GM04504 (cell line): ENCODE results near the gene HOXA7.

ENCODE experiments used
- DNase-seq: peaks from one replicate; pipeline ENCODE4 v3.0.0-alpha.2; 2012; ENCODE audit warnings: low read depth

The HOXA7 gene

DNA sequence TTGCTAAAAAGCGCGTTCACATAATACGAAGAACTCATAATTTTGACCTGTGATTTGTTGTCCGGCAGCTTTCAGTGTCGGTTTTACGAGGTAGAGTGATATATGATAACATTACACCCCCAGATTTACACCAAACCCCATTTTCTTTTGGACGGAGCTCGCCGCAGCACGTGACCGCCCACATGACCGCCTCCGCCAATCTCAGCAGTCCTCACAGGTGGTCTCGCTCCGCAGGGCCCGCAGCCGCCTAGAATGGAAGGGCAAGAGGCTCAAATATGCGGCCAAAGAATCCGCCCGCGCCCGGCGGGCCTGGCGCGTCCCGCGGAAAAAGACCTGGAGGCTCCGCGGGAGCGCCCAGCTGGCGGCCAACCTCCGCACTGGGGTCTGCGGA lies at the start of gene HOXA7:
Gene HOXA7, minus strand, starts transcription at position 168 of the 391 bp plus-strand sequence. Its CDS starts 130 bp downstream, at position 38.
- DNase-seq, result peak; percentile 30

DNA sequence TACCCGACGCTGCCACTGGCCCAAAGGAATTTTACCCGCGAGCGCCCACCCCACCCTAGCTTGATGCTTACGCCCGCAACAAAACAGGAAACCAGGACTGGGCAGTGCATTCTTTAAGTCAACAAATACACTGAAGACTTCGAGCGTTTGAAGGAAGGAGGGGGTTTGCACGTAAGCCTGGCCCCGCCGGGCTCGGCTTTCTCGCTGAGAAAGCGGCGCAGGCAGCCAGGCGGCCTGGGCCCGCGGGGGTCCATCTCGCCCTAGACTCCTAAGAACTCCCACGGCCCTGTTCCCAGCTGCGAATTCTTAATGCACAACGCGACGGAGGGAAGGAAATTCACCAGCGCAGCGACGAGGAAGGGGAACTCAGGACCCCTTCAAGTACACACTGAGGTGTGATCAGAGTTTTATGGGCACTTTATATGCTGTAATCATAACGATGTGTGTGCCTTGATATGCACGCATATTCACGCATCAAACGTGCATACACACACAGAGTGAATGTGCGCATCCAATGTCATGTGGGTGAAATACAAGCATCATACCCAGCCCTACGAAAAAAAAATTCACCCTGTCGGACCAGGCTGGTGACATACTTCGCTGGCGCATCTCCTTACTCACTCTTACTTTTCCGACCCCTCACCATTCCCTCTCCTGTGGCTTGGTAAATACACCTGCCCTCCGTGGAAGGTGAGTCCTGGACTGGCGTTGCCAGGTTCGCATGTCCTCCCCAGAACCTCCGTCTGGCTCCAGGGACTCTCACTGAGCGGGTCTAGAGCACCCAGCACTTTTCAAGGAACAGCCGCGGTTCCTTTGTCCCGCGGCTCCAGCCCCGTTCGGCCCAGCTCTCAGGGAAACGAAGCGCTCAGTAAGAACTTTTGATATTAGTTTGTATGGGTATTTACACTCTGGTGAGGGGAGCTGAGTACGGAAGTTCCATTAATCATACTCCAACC lies 49.1 kb upstream of the HOXA7 start:
- DNase-seq, result no peak

DNA sequence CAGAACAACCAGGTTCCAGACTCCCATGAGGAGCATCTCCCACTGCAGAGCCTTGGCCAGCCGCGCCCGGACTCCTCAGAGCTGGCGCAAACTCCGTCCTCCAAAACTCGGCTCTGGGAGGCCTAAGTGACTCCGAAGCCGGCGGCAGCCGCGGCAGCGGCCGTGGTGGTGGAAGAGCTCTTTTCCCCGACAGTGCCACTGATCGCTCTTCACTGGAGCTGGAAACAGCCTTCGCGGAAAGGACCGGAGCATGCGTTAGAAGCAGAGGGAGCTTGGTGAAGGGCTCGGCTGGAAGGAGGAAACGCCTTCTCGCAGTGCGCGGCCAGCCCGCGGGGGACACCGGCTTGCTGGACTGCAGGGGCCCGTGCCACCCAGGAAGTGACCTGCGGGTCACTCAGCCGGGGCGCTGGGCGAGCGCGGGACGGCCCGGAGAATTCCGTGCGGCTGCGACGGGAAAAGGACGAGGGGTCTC lies 48.4 kb upstream of the HOXA7 start:
- no peak for DNase-seq

DNA sequence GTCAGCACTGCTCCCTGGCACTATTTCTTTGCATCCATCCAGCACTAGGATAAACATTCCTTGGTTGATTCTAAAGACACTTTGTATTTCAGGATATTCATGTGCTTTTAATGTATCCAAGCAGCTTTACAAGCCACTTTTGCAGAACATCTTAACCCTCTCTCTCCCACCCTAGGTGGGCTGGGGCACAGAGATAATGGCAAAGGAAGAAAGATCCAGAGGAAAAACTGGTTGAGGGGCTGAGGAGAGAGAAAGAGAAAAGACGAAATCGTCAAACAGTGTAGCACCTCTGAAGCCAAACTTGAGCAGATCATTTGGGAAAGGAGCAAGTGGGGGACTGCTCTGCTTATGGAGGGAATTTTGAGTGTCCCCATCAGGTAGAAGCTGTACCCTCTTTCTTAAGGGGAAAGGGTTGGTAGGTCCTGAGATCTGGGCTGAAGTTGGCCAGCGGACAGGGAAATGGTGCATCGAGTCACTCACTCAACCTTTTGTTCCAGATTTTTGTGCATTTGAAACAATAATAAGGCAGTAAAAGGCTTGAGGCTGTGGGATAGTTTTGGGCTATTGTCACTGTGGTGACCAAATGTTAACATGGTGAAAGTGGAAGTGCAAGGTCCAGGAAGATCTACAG lies 47.6 kb upstream of the HOXA7 start:
- DNase-seq, result no peak

DNA sequence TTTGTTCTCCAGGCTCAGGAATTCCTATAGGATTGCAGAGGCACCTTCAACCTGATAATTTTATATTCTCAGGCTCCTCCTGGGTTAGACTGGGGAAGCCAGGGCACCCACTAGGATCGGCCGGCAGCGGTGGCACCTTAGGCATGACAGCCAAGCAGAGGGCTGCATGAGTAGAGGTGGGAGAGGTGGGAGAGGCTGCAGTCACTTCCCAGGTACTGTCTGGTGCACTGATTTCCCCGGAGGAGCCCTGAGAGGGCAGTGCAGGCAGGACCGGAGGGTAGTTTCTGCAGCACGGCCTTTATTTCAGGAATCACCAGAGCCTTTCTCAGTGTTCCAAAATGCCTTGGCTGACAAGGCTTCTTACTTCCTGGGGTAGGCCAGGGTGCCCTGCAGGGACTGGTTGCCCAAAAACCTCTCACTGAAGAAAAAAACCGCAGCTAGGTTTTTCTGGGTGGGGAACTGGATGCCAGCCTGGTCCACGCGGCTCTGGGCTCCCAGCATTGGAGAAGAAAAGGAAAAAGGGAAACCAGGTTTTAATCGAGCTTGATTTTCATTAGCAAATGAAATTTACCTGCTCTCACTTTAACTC lies 47.0 kb upstream of the HOXA7 start:
- no peak for DNase-seq

DNA sequence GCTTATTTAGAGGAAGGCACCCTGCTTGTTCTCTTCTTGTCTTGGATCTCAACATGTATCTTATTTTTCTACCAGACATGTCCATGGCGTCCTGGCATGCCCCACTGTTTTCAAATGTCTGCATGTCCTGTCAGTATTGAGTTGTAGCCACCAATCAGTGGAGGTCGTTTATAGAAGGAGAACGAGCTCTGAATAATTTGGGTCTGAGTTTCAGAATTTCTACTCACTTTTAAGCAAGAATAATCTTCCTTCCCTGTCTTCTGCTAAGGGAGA lies 46.3 kb upstream of the HOXA7 start:
- DNase-seq, result no peak

DNA sequence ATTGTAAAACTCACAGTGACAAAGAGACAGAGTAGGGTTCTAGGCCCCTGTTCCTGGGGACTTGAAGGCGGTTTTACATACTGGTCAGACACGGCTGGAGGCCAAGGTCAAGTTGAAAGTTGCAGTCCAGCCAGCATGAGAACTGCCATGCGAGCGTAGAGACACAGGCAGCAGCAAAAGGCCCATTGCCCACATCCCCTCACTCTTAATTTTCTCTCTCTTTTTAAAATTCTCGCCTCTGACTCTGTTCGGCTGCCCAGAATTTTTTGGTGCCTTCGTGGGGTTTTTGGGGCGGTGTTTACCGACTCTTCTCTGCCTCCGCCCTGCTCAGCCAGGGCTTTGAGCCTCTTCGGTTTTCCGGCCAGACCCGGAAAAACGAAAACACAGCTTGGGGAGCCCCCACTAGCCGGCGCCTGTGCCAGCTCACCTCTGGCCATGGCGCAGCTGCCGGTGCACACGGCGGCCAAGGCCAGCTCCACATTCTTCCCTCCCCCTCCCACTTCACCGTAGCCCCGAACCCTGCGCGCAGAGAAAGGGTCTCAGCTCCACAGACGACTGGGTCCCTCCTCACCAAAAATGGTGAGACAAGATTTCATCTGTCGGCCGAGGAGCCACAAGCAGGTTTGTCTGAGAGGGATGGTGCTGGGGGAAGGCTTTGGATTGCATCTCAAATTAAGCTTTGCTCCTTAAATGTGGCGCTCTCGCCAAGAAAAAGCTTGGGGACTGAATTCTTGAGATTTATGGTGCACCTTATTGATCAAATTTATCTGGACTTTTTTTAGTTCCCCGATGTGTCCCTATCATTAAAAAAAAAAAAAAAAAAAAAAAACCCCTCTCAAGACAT lies 45.8 kb upstream of the HOXA7 start:
- no peak for DNase-seq

DNA sequence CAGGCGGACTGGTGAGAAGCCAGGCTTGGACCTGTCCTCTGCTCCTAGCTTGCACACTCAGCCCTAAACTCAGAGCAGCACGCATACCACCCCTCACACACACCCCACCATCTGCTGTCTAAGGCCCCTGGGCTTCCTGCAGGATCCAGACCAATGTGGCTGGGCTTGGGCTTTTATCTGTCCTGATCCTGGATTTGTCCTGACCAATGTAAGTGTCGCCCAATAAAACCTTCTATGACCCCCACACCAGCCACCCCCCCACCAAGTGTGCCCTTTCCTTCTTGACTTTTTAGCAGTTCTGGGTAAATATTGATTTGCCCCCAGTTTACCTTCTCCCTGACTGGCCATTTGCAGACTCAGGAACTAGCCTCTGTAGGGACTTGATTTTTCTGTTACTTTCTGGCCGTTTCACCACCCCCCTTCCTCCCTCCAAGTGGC lies 45.1 kb upstream of the HOXA7 start:
- DNase-seq, result no peak

DNA sequence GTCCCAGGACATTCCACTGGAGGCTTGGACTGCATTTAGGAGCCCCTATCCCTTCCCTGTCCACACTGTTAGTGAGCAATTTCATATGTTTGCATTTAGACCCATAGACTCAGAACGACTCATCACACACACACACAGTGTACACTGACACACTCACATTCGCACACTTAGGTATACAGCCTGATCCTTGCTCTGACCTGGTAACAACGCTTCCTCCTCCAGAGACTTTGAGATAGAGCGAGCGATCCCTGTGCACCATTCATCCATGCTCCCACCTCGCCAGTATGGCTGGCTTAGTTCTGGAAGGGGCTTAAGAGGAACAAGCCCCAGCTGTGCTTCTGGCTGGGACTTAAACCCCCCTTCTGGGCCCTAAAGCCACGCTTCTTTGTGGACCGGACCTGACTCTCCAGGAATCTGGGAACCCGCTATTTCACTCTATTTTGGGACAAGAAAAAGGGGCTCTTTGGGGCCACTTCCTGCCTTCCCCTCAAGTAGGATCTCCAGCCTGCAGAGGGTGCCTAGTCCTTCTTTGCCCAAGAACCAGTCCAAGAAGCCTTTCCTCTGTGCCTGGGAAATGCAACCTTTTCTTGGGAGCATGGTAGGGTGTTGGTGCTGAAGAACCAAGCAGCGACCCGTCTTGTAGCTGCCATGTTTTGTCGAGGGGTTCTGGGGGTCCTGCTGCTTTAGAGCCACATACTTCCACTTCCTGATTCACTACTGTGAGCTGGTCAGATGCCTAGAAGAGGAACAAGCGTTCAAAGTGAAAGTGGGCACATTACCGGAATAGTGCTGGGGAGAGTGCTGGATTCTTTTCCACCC lies 44.5 kb upstream of the HOXA7 start:
- no peak for DNase-seq

DNA sequence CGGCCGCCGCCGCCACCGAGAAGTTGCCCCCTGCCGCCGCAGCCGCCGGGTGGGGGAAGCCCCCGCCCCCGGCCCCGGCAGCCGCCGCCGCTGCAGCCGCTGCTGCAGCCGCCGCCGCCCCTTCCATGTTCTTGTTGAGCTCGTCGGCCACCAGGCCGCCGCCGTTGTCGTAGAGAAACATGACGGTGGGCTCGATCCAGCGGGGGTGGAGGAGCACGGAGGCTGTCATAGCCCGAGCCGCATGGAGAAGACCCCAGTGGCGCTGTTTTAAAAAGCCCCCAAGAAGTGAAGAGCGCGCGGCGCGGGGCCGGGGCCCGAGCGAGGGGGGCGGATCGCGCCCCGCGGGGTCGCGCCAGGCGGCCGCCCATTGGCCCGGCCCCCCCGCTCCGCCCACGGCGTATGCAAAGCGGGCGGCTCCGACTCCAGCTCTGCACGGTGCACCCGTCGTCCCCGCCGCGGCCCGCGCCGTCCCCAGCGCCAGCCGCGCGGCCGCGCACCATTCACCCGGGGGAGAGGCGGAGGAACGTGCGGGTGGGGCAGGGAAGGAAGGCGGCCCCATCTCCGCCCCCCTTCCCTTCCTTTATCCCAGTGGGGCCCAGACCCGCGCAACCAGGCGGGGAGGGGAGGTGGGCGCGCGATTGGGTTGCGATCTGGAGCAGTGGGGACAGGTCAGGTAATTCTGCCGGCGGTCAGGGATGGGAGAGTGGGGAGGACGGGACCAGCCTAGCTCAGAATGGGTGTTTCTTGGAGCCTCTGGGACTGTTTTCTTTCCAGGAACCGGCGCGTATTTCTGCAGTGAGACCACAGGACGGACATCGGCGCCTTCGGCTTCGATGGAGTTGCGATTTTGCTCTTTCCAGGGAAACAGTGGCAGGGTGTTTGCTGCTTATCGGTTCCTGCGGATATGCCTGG lies 43.6 kb upstream of the HOXA7 start, which contains the start of gene HOXA13:
Gene HOXA13, minus strand, starts transcription at position 243 of the 912 bp plus-strand sequence. Its CDS starts 14 bp downstream, at position 229.
- no peak for DNase-seq

DNA sequence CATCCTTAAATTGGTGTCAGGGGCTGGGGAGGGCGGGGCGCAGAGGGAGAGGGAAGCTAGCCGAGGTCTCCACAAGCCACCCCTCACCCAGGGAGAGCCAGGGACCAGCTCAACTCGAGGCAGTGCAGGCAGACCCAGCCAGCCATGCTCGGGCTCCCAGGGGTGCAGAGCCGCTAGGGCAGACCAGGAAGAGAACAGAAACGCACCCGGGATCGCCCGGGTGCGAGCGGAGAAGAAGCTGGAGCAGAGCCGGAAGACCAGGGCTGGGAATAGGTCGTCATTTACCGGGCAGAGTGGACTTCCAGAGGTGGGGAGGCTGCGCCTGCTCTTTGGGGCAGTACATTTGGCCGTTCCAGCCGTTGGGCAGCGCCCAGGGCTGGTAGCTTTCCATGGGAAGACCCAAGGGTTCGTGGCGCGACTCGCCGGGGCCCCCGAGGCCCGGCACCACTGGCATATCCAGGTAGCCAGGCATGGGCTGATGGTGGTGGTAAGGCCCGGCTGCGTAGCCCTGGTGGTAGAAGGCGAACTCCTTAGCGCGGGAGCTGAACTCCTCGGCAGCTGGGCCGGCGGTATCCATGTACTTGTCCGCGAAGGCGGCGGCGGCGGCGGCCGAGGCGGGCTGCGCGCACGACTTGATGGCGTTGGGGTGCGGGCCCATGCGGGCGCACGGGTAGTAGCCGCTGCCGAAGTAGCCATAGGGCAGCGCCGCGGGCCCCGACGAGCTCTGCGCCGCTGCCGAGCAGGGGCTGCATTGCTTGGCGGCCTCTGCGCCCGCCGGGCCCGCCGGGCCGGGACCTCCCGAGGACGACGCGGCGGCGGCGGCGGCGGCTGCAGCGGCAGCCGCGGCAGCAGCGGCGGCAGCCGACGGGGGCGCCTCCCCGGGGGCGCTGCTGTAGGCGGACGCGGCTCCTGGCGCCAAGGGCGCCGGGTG lies 42.7 kb upstream of the HOXA7 start:
- no peak for DNase-seq

DNA sequence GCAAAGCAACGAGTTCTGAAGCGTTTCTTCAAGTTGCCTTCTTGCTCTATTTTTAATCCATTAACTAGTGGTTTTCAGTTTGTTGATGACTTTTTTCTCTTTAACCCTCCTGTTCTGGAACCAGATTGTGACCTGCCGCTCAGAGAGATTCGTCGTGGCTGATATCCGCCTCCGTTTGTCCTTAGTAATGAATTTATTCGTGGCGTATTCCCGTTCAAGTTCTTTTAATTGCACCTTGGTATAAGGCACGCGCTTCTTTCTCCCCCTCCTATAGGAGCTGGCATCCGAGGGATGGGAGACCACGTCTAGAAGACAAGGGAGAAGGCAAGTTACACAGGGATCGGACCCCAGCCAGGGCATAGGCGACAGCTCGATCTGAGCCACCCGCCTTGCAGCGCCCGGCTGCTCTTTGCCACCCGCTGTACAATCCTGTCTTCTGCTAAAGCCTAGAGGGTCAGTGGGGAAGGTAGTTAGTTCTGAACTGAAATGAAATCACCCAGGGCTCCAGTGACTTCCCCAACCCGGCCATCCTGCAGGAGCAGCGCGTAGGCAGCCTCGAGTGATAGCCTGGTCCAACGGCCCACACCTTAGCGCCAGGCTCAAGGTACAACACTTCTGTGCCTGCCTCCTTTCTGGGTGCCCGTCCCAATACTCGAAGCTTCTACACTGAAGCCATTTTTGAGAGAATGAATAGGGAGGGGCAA lies 41.8 kb upstream of the HOXA7 start:
- no peak for DNase-seq

DNA sequence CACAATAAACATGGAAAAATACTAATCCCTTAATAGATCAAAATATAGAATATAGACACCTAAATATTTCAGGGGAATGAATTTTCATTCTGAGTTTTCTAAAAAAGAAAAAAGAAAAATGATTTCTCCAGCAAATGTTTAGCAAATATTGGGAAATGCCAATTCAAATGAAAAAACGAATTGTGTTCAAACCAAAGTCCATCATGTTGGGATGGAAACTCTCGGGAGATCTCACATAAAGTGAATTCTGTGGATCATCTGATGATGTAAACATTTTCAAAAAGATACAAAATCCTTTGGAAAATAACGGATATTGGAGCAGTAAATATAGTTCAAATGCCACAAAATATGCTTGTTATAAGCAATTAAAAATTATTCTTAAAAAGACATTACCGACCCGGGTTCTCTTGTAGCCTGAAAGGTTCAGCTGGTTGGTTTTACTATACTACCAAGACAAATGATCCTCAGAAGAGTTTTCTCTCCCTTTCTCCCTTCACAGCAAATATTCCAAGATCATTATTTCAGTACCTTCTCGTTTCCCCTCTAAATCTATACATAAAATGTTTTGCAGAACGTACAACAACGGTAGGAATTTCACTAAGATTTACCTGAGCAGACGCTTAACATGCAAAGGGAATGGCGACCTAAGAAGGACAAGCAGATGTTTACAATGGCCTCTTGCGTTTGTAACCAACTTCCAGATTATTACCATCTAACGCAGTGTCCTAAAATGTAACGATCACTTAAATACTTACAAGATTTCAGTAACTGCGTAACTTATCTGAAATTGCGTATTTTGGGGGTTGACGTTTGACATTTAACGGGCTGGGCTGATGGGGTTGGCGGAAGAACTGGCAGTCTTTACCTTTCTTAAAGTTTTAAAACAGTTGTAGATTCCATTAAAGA lies 40.9 kb upstream of the HOXA7 start:
- no peak for DNase-seq

DNA sequence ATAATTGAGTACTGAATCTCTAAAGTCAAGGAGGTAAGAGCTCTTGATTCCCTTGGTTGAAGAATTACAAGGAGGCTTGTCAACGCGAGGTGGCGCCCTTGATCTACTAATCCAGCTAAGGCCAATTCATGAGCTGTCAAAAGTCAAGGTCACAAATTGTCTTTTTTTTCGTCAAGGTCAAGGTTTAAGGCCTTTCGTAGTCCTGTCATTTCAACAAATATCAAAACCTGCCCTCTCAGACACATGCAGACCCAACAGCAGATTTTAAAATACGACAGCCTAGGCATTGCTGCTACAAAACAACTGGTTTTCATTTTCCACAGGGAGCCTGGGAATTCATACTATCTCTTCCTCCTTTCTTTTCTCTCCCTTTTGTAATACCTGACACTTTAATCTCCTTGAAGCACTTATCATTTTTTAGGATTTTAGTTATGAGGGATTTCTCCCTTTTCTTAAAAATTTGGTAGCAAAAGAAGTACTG lies 39.9 kb upstream of the HOXA7 start:
- DNase-seq, result no peak

DNA sequence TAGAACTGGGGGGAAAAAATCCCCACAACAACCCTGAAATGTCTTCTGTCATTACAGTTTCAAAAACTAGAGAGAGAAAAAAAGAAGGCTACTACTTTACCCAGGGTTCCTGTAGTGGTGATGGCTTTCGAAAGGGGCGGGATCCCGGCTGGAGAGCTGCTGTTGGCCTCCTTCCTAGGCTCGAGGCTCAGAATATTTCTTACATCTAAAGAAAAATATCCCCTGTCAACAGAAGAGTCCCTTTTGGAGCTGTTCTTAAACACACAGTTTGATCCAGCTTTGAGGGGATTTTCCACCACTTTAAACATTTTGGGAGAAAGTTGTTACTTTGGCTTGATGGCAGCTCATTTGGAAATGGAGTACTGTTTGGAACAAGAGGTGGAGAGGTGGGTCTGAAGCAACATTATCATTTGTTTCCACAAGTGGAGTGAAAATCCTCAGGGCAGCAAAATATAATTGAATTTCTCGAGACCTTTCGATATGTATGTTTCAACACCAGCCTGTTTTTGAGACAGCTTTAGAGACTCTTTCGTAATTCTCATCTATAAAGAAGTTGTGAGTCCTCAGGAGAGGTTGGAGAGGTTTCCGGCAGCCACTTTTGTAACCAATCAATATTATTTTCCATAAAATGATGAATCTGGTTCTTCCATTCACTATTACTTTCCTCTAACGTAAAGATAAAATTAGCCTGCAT lies 38.4 kb upstream of the HOXA7 start:
- no peak for DNase-seq

DNA sequence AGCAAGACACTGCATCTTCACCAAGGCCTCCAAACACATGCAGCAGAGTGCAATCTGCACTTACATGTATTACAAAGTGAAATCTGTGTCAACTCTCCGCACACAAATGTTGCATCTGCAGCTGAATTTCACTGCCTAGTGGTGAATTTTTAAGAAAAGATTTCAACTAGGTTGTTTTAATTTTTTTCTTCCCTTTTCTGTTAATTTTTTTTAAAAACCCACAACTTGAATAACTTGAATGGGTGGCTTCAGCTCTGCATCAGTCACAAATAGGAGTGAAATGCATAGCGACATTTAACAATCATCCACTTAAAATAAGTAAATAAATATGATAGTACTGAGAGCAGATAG lies 37.5 kb upstream of the HOXA7 start:
- DNase-seq, result no peak
